HEK293 (cell line): ENCODE measurements around the gene TSPAN1.

Source experiments
- KLF10 ChIP-seq: fragments of 450-650 bp; IDR thresholded peaks from 2 replicates; pipeline ENCODE4 v1.5.1; 2018; ENCODE audit warnings: missing biosample characterization, mild to moderate bottlenecking, missing genetic modification characterization
- MYNN ChIP-seq: fragments of 450-650 bp; formaldehyde crosslinking; IDR thresholded peaks from 2 replicates; pipeline ENCODE4 v1.5.1; 2016; ENCODE audit warnings: missing biosample characterization, missing genetic modification characterization, borderline replicate concordance
- RBAK ChIP-seq: fragments of 450-650 bp; formaldehyde crosslinking; IDR thresholded peaks from 2 replicates; pipeline ENCODE4 v1.5.1; 2016; ENCODE audit warnings: missing biosample characterization, missing genetic modification characterization
- SCRT1 ChIP-seq: fragments of 450-650 bp; formaldehyde crosslinking; IDR thresholded peaks from 2 replicates; pipeline ENCODE4 v1.5.1; 2016; ENCODE audit warnings: missing biosample characterization, missing genetic modification characterization, borderline replicate concordance
- ZBTB44 ChIP-seq: fragments of 450-650 bp; IDR thresholded peaks from 2 replicates; pipeline ENCODE4 v1.5.1; 2018; ENCODE audit warnings: missing biosample characterization, mild to moderate bottlenecking, missing genetic modification characterization
- ZNF274 ChIP-seq, 2 experiments: fragments of 200-500 bp in 1 of 2; fragments of 450-650 bp in 1 of 2; sonication (Bioruptor generic) in 1 of 2; formaldehyde crosslinking in 1 of 2; IDR thresholded peaks; 2 replicates each; pipeline versions ENCODE4 v1.5.1 to v1.6.1; 2014 to 2016; ENCODE audit warnings: borderline replicate concordance in 1 of 2, inconsistent platforms in 1 of 2, low read length in 1 of 2, missing biosample characterization in 1 of 2, missing genetic modification characterization in 1 of 2
- ZNF777 ChIP-seq: fragments of 450-650 bp; formaldehyde crosslinking; IDR thresholded peaks from 2 replicates; pipeline ENCODE4 v1.5.1; 2017; ENCODE audit warnings: missing biosample characterization, missing genetic modification characterization, borderline replicate concordance
- TF ChIP-seq, protein P1 (sequence below): fragments of 450-650 bp; formaldehyde crosslinking; IDR thresholded peaks from 2 replicates; pipeline ENCODE4 v1.5.1; 2016; ENCODE audit warnings: missing biosample characterization, missing genetic modification characterization
- TF ChIP-seq, protein P2 (sequence below): fragments of 450-650 bp; formaldehyde crosslinking; IDR thresholded peaks from 2 replicates; pipeline ENCODE4 v1.5.1; 2016; ENCODE audit warnings: missing biosample characterization, missing genetic modification characterization
- TF ChIP-seq, protein P3 (sequence below): fragments of 450-650 bp; formaldehyde crosslinking; IDR thresholded peaks from 2 replicates; pipeline ENCODE4 v1.5.1; 2016; ENCODE audit warnings: missing biosample characterization, missing genetic modification characterization

- TF ChIP-seq ZBTB44 (tag by site-specific recombination): no peak
- TF ChIP-seq, protein P1, sequence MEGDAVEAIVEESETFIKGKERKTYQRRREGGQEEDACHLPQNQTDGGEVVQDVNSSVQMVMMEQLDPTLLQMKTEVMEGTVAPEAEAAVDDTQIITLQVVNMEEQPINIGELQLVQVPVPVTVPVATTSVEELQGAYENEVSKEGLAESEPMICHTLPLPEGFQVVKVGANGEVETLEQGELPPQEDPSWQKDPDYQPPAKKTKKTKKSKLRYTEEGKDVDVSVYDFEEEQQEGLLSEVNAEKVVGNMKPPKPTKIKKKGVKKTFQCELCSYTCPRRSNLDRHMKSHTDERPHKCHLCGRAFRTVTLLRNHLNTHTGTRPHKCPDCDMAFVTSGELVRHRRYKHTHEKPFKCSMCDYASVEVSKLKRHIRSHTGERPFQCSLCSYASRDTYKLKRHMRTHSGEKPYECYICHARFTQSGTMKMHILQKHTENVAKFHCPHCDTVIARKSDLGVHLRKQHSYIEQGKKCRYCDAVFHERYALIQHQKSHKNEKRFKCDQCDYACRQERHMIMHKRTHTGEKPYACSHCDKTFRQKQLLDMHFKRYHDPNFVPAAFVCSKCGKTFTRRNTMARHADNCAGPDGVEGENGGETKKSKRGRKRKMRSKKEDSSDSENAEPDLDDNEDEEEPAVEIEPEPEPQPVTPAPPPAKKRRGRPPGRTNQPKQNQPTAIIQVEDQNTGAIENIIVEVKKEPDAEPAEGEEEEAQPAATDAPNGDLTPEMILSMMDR: no peak; the same call in 1 of the 2 replicates
- no peak for TF ChIP-seq SCRT1 (tag by site-specific recombination)
- TF ChIP-seq ZNF777 (tag by site-specific recombination): no peak
- TF ChIP-seq ZNF274 (IDR thresholded peaks at IDR 0.05; ENCODE audit: low read length): no peak
- no peak for TF ChIP-seq ZNF274 (tag by site-specific recombination; IDR thresholded peaks at IDR 0.05; ENCODE audit: borderline replicate concordance)
- no peak for TF ChIP-seq MYNN (tag by site-specific recombination)
- TF ChIP-seq, protein P2, sequence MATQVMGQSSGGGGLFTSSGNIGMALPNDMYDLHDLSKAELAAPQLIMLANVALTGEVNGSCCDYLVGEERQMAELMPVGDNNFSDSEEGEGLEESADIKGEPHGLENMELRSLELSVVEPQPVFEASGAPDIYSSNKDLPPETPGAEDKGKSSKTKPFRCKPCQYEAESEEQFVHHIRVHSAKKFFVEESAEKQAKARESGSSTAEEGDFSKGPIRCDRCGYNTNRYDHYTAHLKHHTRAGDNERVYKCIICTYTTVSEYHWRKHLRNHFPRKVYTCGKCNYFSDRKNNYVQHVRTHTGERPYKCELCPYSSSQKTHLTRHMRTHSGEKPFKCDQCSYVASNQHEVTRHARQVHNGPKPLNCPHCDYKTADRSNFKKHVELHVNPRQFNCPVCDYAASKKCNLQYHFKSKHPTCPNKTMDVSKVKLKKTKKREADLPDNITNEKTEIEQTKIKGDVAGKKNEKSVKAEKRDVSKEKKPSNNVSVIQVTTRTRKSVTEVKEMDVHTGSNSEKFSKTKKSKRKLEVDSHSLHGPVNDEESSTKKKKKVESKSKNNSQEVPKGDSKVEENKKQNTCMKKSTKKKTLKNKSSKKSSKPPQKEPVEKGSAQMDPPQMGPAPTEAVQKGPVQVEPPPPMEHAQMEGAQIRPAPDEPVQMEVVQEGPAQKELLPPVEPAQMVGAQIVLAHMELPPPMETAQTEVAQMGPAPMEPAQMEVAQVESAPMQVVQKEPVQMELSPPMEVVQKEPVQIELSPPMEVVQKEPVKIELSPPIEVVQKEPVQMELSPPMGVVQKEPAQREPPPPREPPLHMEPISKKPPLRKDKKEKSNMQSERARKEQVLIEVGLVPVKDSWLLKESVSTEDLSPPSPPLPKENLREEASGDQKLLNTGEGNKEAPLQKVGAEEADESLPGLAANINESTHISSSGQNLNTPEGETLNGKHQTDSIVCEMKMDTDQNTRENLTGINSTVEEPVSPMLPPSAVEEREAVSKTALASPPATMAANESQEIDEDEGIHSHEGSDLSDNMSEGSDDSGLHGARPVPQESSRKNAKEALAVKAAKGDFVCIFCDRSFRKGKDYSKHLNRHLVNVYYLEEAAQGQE (tag by site-specific recombination): no peak
- TF ChIP-seq, protein P3, sequence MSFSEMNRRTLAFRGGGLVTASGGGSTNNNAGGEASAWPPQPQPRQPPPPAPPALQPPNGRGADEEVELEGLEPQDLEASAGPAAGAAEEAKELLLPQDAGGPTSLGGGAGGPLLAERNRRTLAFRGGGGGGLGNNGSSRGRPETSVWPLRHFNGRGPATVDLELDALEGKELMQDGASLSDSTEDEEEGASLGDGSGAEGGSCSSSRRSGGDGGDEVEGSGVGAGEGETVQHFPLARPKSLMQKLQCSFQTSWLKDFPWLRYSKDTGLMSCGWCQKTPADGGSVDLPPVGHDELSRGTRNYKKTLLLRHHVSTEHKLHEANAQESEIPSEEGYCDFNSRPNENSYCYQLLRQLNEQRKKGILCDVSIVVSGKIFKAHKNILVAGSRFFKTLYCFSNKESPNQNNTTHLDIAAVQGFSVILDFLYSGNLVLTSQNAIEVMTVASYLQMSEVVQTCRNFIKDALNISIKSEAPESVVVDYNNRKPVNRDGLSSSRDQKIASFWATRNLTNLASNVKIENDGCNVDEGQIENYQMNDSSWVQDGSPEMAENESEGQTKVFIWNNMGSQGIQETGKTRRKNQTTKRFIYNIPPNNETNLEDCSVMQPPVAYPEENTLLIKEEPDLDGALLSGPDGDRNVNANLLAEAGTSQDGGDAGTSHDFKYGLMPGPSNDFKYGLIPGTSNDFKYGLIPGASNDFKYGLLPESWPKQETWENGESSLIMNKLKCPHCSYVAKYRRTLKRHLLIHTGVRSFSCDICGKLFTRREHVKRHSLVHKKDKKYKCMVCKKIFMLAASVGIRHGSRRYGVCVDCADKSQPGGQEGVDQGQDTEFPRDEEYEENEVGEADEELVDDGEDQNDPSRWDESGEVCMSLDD (tag by site-specific recombination): peak; percentile 78; the same call in 1 of the 2 replicates
- no peak for TF ChIP-seq RBAK (tag by site-specific recombination)
- TF ChIP-seq KLF10 (tag by site-specific recombination): no peak; the same call in 1 of the 2 replicates
Measured at GRCh38 chr1:46133181-46133658, 41.7 kb upstream of the TSPAN1 start.
